ENCODE results near the gene PDZD7. TPM values are rescaled to one million over a fixed set of nuclear protein-coding genes. Genes with fewer than 3 reads are reported as not detected.

Gene PDZD7
- total RNA-seq, 1 experiment from 2014 or later = 6.1 TPM

- ChIA-PET CTCF (no interaction called here), POLR2A (no interaction called here), RAD21 (ENCODE audit: low non-redundant PET in 1 of 2, low total read pairs in 2 of 2, uncharacterized antibody in 2 of 2, unreplicated experiment in 2 of 2) (no interaction called here)
- BruUV-seq (replicated peaks) = no TSS peak
- Histone ChIP-seq H3K36me3 (ENCODE audit: control insufficient read depth in 1 of 2, insufficient read depth in 2 of 2, low read length in 2 of 2) (peaks cover 4 to 14% of the 10 kb centered on the region in 2 experiments; a peak in 3 of 4 replicates), H2AFZ (ENCODE audit: low read depth, low read length, poor library complexity, severe bottlenecking) (no peak overlapping the region), H3K9me2 (ENCODE audit: insufficient read depth) (no peaks in the 10 kb centered on the region), H3K79me2 (ENCODE audit: insufficient read depth, low read length) (no peaks in the 10 kb centered on the region), H3K4me3 (replicated peaks in 1 of 2; ENCODE audit: low read depth in 1 of 2, low read length in 2 of 2) (no peak overlapping the region), H4K20me1 (ENCODE audit: insufficient read depth) (no peaks in the 10 kb centered on the region), H3K4me2 (ENCODE audit: low read length) (no peak overlapping the region), H3K27me3 (ENCODE audit: insufficient read depth, low read length) (no peaks in the 10 kb centered on the region), H3K9ac (ENCODE audit: low read length) (no peak overlapping the region), H3K27ac (ENCODE audit: low read depth, low read length) (no peak overlapping the region), H3K9me3 (ENCODE audit: control insufficient read depth in 1 of 2, insufficient read depth in 1 of 2, low read depth in 1 of 2, low read length in 2 of 2) (no peaks in the 10 kb centered on the region), H3K4me1 (ENCODE audit: control insufficient read depth in 1 of 2, insufficient read depth in 2 of 2, low read length in 2 of 2) (peaks cover 3 to 8% of the 10 kb centered on the region in 2 experiments; a peak in 3 of 4 replicates)
- ATAC-seq (no peak), DNase-seq (ENCODE audit: low read depth, low spot score) (no peak)
- intact Hi-C loops (cut with micrococcal nuclease) = no loop called here
- TF ChIP-seq ZFX (IDR thresholded peaks at IDR 0.05) (no peak), ZBTB33 (IDR thresholded peaks at IDR 0.05; ENCODE audit: extremely low read depth, insufficient replicate concordance, low read length) (no peak)
These were observed 51.1 kb downstream of the PDZD7 start for GRCh38 chr10:100979791-100980272.

DNA sequence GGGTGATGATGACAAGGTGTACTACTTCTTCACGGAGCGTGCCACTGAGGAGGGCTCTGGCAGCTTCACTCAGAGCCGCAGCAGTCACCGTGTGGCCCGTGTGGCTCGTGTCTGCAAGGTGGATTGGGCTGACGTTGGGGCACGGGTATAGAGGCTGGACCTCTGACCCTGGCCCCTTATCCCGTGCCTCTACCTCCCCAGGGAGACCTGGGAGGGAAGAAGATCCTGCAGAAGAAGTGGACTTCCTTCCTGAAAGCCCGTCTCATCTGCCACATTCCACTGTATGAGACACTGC lies 52.1 kb downstream of the PDZD7 start:
- Histone ChIP-seq H3K4me3 (replicated peaks in 1 of 2; ENCODE audit: low read depth in 1 of 2, low read length in 2 of 2) (no peak overlapping the region), H4K20me1 (ENCODE audit: insufficient read depth) (no peaks in the 10 kb centered on the region), H3K4me2 (ENCODE audit: low read length) (no peak overlapping the region), H3K27me3 (ENCODE audit: insufficient read depth, low read length) (no peaks in the 10 kb centered on the region), H2AFZ (ENCODE audit: low read depth, low read length, poor library complexity, severe bottlenecking) (no peak overlapping the region), H3K9me2 (ENCODE audit: insufficient read depth) (no peaks in the 10 kb centered on the region), H3K36me3 (ENCODE audit: control insufficient read depth in 1 of 2, insufficient read depth in 2 of 2, low read length in 2 of 2) (peaks cover 4 to 14% of the 10 kb centered on the region in 2 experiments; a peak in 3 of 4 replicates), H3K79me2 (ENCODE audit: insufficient read depth, low read length) (no peaks in the 10 kb centered on the region), H3K27ac (ENCODE audit: low read depth, low read length) (no peak overlapping the region), H3K9me3 (ENCODE audit: control insufficient read depth in 1 of 2, insufficient read depth in 1 of 2, low read depth in 1 of 2, low read length in 2 of 2) (no peaks in the 10 kb centered on the region), H3K9ac (ENCODE audit: low read length) (no peak overlapping the region), H3K4me1 (ENCODE audit: control insufficient read depth in 1 of 2, insufficient read depth in 2 of 2, low read length in 2 of 2) (peaks cover 3 to 8% of the 10 kb centered on the region in 2 experiments; a peak in 3 of 4 replicates)
- intact Hi-C loops (cut with micrococcal nuclease) = no loop called here
- DNase-seq (ENCODE audit: low read depth, low spot score) (no peak), ATAC-seq (no peak)
- ChIA-PET CTCF (no interaction called here), POLR2A (no interaction called here), RAD21 (ENCODE audit: low non-redundant PET in 1 of 2, low total read pairs in 2 of 2, uncharacterized antibody in 2 of 2, unreplicated experiment in 2 of 2) (no interaction called here)
- BruUV-seq (replicated peaks) = no TSS peak
- no peak for TF ChIP-seq ELF1 (IDR thresholded peaks at IDR 0.05; ENCODE audit: borderline replicate concordance, low read depth)
- no peak for TF ChIP-seq RAD21 (IDR thresholded peaks at IDR 0.05; ENCODE audit: low read depth)
